ENCODE data around the gene MFN1. TPM values are rescaled to one million over a fixed set of nuclear protein-coding genes. Genes with fewer than 3 reads are reported as not detected.

The MFN1 gene
- total RNA-seq, 1 donor from 2014 or later = 65.1 TPM

GRCh38 chr3:179332240-179332639 lies 15.3 kb upstream of the MFN1 start:
- DNase-seq (no peak), ATAC-seq (no peak)
- intact Hi-C loops (cut with micrococcal nuclease) = no loop called here

- ATAC-seq = no peak
- intact Hi-C loops (cut with micrococcal nuclease) = no loop called here
- no peak for DNase-seq
Observed at GRCh38 chr3:179333084-179333483, 14.4 kb upstream of the MFN1 start.

GRCh38 chr3:179336345-179336929 lies 11.1 kb upstream of the MFN1 start:
- intact Hi-C loops (cut with micrococcal nuclease) = no loop called here
- DNase-seq (no peak), ATAC-seq (peak; percentile 83)

- DNase-seq = no peak
- ATAC-seq = no peak
- intact Hi-C loops (cut with micrococcal nuclease) = no loop called here
Observed at GRCh38 chr3:179348325-179349013, 960 bp downstream of the MFN1 start.

GRCh38 chr3:179355996-179356395 lies 8.5 kb downstream of the MFN1 start:
- intact Hi-C loops (cut with micrococcal nuclease) = no loop called here

GRCh38 chr3:179363332-179363731 lies 15.8 kb downstream of the MFN1 start:
- intact Hi-C loops (cut with micrococcal nuclease) = no loop called here
- ATAC-seq = no peak
- DNase-seq = no peak

More at GRCh38 chr3:179355996-179356395, 8.5 kb downstream of the MFN1 start:
- DNase-seq (no peak), ATAC-seq (no peak)

DNA sequence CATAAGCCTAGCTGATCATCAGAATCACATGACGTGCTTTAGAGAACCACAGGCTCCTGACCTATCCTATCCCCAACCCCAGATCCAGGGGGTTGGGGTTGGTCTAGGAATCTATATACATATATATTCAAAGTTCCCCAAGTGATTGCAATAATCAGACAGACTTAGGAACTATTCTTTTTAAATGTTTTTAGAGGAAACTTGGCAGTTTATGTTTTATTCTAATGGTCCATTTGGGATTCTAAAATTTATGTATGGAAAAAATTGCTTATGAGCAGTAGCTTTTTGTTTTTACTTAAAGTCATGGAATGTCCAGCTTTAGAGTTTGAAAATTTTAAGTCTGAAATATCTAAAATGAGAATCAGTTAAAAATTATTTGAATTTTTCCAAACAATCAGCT lies 22.1 kb downstream of the MFN1 start:
- ATAC-seq = no peak
- intact Hi-C loops (cut with micrococcal nuclease) = no loop called here
- DNase-seq = no peak

- intact Hi-C loops (cut with micrococcal nuclease) = no loop called here
- ATAC-seq (no peak), DNase-seq (no peak)
Observed at GRCh38 chr3:179373938-179374337, 26.4 kb downstream of the MFN1 start.

DNA sequence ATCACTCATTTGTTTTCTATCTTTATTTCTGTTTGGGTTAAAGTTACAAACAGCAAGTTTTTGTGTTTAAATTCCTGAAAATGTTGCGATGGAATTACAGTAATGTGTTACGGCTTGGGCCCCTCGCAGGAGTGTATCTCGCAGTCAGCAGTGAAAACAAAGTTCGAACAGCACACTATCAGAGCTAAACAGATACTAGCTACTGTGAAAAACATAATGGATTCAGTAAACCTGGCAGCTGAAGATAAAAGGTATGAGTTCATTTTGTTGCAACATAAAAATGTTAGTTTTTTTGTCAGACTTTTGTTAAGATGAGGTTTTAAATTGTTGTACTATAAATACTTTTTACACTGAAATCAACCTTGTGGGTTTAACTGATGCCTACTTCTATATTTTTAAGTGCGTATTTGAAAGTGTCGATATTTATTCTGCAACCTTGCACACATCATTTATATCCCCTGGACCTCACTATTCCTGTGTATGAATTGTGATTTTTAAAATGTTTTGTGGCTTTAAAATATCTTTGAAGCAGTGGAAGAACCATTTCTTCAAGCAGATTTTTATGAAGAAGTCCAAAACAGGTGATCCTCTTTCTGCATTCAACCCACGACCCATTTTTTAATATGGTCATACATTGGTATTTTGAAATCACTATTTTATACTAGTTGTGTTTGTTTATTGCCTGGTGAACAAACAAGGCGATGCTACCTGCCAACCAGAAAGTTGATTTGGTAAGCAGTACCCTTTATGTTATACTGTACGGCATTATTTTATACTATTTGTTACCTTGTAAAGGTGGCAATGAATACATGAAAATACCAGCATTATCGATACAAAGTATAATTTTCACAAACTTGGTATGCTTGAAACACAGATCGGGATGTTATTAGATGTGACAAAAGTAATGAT lies 27.8 kb downstream of the MFN1 start:
- no peak for DNase-seq
- no peak for ATAC-seq
- intact Hi-C loops (cut with micrococcal nuclease) = no loop called here

GRCh38 chr3:179376474-179376873 lies 29.0 kb downstream of the MFN1 start:
- DNase-seq (no peak), ATAC-seq (no peak)
- intact Hi-C loops (cut with micrococcal nuclease) = no loop called here

DNA sequence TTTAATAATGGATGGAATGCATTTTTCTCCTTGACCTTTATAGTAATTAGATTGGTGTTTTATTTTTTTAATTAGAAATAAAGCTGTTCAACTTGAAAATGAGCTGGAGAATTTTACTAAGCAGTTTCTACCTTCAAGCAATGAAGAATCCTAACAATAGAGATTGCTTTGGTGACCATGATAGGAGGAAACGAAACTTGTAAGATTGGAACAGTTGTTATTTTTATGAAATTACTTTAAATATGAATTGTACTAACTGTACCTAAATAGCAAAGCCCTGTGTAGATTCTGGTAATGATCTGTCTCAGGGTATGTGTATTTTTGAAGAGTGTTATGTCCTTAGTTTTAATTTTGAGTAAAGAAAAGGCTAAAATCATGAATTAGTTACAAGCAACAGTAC lies 44.4 kb downstream of the MFN1 start:
- no peak for ATAC-seq
- intact Hi-C loops (cut with micrococcal nuclease) = no loop called here
- no peak for DNase-seq

GRCh38 chr3:179398574-179399231 lies 51.2 kb downstream of the MFN1 start:
- ATAC-seq = no peak
- DNase-seq = no peak
- intact Hi-C loops (cut with micrococcal nuclease) = no loop called here

GRCh38 chr3:179401561-179401960 lies 54.1 kb downstream of the MFN1 start:
- no peak for ATAC-seq
- DNase-seq = no peak
- intact Hi-C loops (cut with micrococcal nuclease) = no loop called here

DNA sequence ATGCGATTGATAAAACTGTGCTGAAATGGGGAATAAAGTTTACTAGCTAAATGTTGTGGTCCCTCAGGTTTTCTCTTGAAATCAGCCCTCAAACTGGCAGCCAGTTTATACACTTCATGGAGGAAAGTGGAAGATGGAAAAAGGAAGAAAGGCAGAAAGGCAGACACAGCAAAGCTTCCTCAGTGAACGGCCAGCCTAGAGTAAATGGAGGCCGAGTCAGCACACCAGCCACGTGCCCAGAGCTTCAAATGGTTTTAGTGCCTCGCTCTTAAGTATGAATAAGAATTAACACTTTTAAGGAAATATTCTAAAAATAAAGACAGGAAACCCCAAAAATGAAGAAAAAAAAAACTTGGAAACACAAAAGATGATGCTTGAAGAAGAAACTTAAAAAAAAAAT lies 55.5 kb downstream of the MFN1 start:
- ATAC-seq = no peak
- intact Hi-C loops (cut with micrococcal nuclease) = no loop called here
- DNase-seq = no peak

DNA sequence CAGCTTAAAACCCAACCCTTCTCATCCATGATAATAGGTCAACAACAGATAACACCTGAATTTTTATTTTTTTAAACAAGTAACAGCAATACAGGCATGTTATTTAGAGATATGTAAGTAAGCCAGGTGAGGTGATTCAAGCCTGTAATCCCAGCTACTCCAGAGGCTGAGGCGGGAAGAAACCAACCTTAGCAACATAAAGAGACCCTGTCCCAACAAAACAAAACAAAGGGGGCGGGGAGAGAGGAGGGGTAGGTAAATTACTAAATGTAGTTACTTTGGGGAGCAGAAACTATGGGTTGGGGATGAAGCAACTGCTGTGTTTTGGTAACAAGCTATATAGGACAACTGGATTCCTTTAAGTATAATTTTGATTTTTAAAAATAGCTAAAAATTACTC lies 56.8 kb downstream of the MFN1 start:
- DNase-seq (no peak), ATAC-seq (no peak)
- intact Hi-C loops (cut with micrococcal nuclease) = no loop called here

DNA sequence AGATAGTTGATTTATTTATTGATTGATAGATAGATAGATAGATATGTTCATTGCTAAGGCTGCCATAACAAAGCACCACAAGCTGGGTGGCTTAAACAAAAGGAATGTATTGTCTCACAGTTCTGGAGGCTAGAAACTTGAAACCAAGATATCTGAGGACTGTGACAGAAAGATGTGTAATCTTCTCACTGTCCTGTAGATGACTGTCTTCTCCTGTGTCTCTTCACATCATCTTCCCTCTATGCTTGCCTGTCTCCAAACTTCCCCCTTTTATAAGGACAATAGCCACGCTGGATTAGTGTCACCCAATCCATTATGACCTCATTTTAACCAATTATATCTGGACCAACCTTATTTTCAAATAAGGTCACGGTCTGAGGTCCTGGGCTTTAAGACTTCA lies 62.8 kb downstream of the MFN1 start:
- intact Hi-C loops (cut with micrococcal nuclease) = no loop called here
- no peak for DNase-seq
- no peak for ATAC-seq

DNA sequence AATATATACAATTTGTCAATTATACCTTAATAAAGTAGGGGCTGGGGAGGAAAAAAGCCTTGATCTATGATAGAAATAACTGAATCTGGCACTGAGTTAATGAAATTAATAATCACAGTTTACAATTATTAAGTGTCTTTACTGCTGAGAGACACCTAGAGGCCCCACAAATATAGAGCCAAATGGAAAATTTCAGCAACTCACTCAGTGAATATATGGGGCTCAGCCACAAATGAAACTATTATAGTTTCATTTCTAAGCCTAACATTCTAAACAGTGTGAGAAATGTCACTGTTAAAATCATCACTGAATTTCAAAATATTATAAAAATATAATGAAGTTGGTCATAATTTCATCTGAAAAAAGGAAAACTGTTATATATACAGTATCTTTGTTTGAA lies 63.5 kb downstream of the MFN1 start:
- DNase-seq (no peak), ATAC-seq (no peak)
- intact Hi-C loops (cut with micrococcal nuclease) = no loop called here

DNA sequence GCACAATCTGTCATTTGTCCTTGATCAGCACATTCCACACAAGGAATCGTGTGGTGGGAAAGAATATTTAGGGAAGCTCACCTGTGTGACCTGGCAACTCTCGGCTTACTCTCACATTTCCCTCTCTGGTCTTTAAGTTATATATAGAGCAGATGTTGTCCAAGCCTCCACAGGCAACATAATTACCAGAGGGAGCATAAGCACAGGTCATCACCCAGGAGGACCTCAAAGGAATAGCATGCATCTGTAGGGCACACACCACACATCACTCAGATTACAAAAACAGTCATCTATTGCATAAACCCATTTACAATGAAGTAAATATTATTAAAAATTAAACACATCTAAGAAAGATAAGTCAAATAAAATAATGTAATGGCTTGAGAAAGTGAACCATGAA lies 67.3 kb downstream of the MFN1 start:
- peak; percentile 51 for ATAC-seq
- DNase-seq = no peak
- intact Hi-C loops (cut with micrococcal nuclease) = no loop called here

DNA sequence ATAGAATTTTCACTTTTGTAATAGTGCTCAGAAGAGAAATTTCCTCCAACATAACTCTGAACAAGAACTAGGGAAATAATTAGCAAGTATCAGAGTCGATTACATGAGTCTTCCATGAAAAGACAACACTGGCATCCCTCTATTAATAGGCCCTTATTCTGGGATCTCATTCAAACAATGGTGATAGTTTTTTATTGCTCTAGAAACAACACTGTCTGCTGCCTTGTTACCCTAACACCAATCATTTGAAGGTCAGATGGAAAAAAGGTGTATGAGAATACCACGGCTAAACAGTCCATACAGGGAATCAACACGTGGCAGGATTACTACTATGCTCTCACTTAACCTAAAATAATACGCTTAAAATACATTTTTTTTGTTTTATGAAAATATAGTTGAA lies 67.9 kb downstream of the MFN1 start:
- peak; percentile 92 for ATAC-seq
- DNase-seq = no peak
- intact Hi-C loops (cut with micrococcal nuclease) = no loop called here

- ATAC-seq = no peak
- DNase-seq = no peak
- intact Hi-C loops (cut with micrococcal nuclease) = no loop called here
Observed at GRCh38 chr3:179416681-179417080, 69.2 kb downstream of the MFN1 start.

Measured in left ventricle myocardium superior (tissue), 1 donor.